WERI-Rb-1 (cell line): Measurements from ENCODE around the gene TWF2.

Source experiments
- DNase-seq: peaks from one replicate; pipeline ENCODE4 v3.0.0-alpha.2; 2020
- H3K27ac ChIP-seq: fragments of 250-450 bp; sonication (Bioruptor Pico); 2 replicates; pipeline ENCODE4 v1.5.1; 2020; ENCODE audit warnings: mild to moderate bottlenecking, moderate library complexity
- H3K27me3 ChIP-seq: fragments of 250-450 bp; sonication (Bioruptor Pico); 2 replicates; pipeline ENCODE4 v1.5.1; 2021; ENCODE audit warnings: mild to moderate bottlenecking, low read depth, moderate library complexity; ENCODE audit not compliant: insufficient read depth, severe bottlenecking
- H3K36me3 ChIP-seq: fragments of 250-450 bp; sonication (Bioruptor Pico); 2 replicates; pipeline ENCODE4 v1.5.1; 2020; ENCODE audit warnings: mild to moderate bottlenecking, moderate library complexity
- H3K4me3 ChIP-seq: 2 replicates; pipeline ENCODE4 v1.5.1; 2011; ENCODE audit warnings: low read depth, mild to moderate bottlenecking, control low read depth, low read length
- H3K9me3 ChIP-seq: fragments of 250-450 bp; sonication (Bioruptor Pico); 2 replicates; pipeline ENCODE4 v1.5.1; 2021; ENCODE audit warnings: mild to moderate bottlenecking, moderate library complexity; ENCODE audit not compliant: severe bottlenecking
- TF ChIP-seq, protein P1 (sequence below): IDR thresholded peaks from 2 replicates; pipeline ENCODE4 v1.5.1; 2011; ENCODE audit warnings: low read depth, mild to moderate bottlenecking, control low read depth, inconsistent platforms, low read length

The TWF2 gene

DNA sequence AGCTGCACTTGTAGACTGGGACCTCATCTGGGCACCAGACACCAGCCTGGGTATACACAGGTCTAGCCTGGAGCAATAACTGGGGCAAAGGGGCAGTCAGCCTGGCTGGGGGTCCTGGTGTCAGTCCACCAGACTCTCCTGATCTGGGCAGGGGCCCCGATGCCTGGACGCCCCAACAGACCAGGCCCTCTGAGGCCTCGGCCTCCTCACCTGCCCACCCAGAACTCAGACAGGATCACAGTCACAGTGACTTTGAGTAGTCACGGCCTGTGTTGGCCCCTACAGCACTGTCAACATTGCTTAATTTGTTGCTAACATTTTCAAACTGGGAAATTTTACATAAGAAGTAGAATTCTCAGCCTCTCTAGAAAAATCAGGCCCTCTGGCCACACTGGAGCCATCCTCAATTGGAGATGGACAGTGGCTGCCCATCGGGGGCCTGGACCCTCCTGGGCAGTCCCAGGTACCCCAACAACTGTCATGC lies 5.8 kb downstream of the TWF2 start:
- TF ChIP-seq, protein P1, sequence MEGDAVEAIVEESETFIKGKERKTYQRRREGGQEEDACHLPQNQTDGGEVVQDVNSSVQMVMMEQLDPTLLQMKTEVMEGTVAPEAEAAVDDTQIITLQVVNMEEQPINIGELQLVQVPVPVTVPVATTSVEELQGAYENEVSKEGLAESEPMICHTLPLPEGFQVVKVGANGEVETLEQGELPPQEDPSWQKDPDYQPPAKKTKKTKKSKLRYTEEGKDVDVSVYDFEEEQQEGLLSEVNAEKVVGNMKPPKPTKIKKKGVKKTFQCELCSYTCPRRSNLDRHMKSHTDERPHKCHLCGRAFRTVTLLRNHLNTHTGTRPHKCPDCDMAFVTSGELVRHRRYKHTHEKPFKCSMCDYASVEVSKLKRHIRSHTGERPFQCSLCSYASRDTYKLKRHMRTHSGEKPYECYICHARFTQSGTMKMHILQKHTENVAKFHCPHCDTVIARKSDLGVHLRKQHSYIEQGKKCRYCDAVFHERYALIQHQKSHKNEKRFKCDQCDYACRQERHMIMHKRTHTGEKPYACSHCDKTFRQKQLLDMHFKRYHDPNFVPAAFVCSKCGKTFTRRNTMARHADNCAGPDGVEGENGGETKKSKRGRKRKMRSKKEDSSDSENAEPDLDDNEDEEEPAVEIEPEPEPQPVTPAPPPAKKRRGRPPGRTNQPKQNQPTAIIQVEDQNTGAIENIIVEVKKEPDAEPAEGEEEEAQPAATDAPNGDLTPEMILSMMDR: no peak
- Histone ChIP-seq H3K4me3 (no peak overlapping the region), H3K27ac (no peak overlapping the region), H3K36me3 (peaks cover 8% of the 10 kb centered on the region), H3K27me3 (no peaks in the 10 kb centered on the region), H3K9me3 (no peaks in the 10 kb centered on the region)
- no peak for DNase-seq

DNA sequence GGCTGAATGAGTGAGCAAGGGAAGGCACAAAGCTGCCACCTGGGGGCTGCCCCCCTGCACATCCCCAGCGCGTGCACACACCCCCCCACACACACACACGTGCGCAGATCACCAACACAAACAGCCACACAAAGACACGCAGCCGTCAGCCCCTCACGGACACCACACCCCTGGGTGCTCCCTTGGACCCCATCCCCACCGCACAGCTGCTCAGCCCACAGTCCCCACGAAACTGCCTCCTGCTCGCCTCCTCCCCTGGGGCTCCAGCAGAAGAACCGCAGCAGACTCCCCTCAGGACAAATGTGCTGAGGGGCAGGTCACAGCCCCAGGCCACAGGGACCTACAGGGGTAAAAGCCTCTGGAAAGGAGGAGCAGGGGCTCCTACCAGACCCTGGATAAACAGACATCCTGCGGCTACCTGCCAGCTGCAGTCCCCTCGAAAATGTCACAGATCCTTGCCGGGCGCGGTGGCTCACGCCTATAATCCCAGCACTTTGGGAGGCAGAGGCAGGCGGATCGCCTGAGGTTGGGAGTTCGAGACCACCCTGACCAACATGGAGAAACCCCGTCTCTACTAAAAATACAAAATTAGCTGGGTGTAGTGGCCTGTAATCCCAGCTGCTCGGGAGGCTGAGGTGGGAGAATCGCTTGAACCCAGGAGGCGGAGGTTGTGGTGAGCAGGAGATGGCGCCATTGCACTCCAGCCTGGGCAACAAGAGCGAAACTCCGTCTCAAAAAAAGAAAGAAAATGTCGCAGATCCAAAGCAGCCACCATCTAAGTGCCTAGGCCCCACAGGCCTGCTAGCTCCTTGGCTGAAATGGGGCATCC lies 6.5 kb downstream of the TWF2 start:
- no peak overlapping the region for H3K27ac ChIP-seq
- no peaks in the 10 kb centered on the region for H3K27me3 ChIP-seq
- no peak overlapping the region for H3K4me3 ChIP-seq
- H3K36me3 ChIP-seq: peaks cover 8% of the 10 kb centered on the region
- no peak for DNase-seq
- TF ChIP-seq, protein P1: peak; percentile 19; the same call in 1 of the 2 replicates
- no peaks in the 10 kb centered on the region for H3K9me3 ChIP-seq

DNA sequence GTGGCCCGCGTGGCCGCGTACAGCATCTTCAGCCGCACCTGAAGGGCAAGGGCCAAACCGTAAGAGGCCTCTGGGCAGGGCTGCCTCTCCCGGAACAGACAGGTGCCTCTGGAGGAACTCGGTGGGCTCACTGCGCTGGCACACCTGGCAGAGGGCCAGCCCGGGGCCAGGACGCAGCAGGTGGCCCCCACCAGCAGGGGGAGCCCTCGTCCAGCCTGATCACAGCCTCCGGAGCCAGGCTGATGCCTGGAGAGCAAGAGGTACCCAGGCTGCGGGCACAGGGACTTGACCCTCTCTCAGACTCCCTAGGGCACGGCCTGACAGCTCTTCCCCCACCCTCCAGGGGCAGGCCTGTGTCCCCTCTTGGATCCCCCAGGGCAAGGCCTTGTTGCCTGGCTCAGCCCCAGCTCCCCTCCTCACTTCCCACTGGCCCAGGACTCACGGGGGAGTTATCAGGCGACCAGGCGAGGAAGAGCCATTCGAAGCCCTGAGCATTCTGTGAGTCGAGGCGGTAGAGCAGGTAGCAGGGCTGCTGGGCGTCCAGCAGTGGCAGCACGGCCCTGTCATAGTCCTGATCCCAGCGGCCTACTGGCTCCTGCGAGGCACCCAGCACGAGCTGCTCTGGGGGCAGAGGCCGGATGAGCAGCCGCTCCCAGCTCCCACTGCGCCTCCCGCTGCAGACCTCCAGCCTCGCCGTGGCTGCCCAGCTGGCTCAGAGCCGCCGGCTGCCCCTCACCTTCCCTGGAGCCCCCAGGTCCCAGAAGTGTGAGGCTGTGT lies 7.3 kb downstream of the TWF2 start:
- peak; percentile 47 for DNase-seq
- Histone ChIP-seq H3K36me3 (peaks cover 8% of the 10 kb centered on the region), H3K27me3 (no peaks in the 10 kb centered on the region), H3K9me3 (no peaks in the 10 kb centered on the region), H3K27ac (no peak overlapping the region), H3K4me3 (no peak overlapping the region)
- TF ChIP-seq, protein P1: peak; percentile 87

DNA sequence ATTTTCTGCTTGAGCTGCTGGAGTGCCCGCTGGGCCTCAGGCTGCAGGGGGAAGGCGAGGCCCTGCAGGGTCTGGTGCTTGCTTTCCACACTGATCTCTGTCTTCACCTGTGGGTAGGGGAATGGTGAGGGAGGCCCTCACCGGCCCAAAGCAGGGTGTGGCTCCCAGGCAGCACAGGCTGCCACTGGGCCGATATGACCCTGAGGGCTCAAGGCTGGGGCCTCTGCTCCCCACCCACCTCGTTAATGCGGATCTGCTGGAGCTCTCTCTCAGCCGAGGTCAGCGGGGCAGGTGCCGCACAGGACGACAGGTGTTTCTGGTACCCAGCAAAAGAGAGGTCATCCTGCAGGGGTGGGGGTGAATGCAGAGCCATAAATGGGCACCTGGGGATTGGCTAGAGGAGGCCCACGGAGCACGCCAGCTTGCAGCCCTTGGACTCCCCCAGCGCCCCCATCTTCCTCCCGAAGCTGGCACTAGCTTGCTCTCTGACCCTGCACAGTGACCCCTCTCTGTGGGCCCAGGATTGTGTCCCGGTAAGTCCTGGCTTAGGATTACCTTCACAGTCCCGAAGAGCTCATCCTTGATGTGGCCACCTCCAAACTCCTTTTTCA lies 8.0 kb downstream of the TWF2 start:
- Histone ChIP-seq H3K27ac (no peak overlapping the region), H3K9me3 (no peaks in the 10 kb centered on the region), H3K4me3 (no peak overlapping the region), H3K27me3 (no peaks in the 10 kb centered on the region), H3K36me3 (peaks cover 8% of the 10 kb centered on the region)
- TF ChIP-seq, protein P1: no peak
- DNase-seq: no peak

DNA sequence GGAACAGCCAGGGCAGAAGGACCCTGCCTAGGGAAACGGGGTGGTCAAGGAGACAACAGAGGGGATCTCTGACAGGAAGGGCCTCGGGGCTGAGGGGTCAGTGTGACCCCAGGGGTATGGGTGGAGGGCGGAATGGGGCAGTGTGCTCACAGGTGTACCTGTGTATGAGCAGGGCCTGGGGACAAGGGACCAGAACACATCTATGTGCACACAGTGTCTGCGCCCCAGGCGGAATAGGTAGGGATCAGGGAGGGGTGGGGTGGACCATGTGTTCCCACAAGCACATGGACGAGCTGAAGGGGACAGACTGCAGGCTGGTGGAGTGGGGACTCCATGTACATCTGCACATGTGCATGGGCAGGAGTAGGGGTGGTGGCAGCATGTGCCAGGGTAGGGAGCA lies 8.5 kb downstream of the TWF2 start:
- no peaks in the 10 kb centered on the region for H3K9me3 ChIP-seq
- no peak overlapping the region for H3K4me3 ChIP-seq
- H3K36me3 ChIP-seq: peaks cover 8% of the 10 kb centered on the region
- no peak for DNase-seq
- TF ChIP-seq, protein P1: no peak
- H3K27me3 ChIP-seq: no peaks in the 10 kb centered on the region
- H3K27ac ChIP-seq: no peak overlapping the region
